Fibroblast of pulmonary artery (primary cell): ENCODE results near the gene CCR2.
"Not testable (repeated sequence)": the region's sequence is repeated elsewhere in the genome, so short reads cannot be mapped to it uniquely, and the experiment has no call there.

Source experiments
- DNase-seq: peaks from one replicate; pipeline ENCODE4 v3.0.0-alpha.2; 2010; ENCODE audit warnings: low read depth
- H3K4me3 ChIP-seq: replicated peaks from 2 replicates; pipeline ENCODE4 v1.5.1; 2011; ENCODE audit warnings: low read depth, mild to moderate bottlenecking, control low read depth, low read length, moderate library complexity
- CTCF ChIP-seq: IDR thresholded peaks from 2 replicates; pipeline ENCODE4 v1.5.1; 2011; ENCODE audit warnings: mild to moderate bottlenecking, control low read depth, low read length, inconsistent platforms; ENCODE audit errors: missing control alignments

CCR2 gene

GRCh38 chr3:46321461-46322104, 32.3 kb upstream of the CCR2 start:
- no peak for TF ChIP-seq CTCF
- H3K4me3 ChIP-seq, result no peak overlapping the region
- DNase-seq, result no peak

- no peak for TF ChIP-seq CTCF
- no peak for DNase-seq
- H3K4me3 ChIP-seq, result no peak overlapping the region
Observed at GRCh38 chr3:46324036-46324435, 29.9 kb upstream of the CCR2 start.

- no peak for TF ChIP-seq CTCF
- H3K4me3 ChIP-seq, result no peak overlapping the region
- no peak for DNase-seq
Observed at GRCh38 chr3:46325645-46326300, 28.1 kb upstream of the CCR2 start.

GRCh38 chr3:46330676-46331075, 23.2 kb upstream of the CCR2 start:
- not testable (repeated sequence) for H3K4me3 ChIP-seq, DNase-seq

- no peak overlapping the region for H3K4me3 ChIP-seq
- TF ChIP-seq CTCF, result no peak
- DNase-seq, result peak; percentile 26
Observed at GRCh38 chr3:46334741-46335478, 19.0 kb upstream of the CCR2 start.

GRCh38 chr3:46335541-46335940, 18.4 kb upstream of the CCR2 start:
- TF ChIP-seq CTCF, result no peak
- DNase-seq, result no peak
- no peak overlapping the region for H3K4me3 ChIP-seq

- TF ChIP-seq CTCF, result no peak
- DNase-seq, result no peak
- H3K4me3 ChIP-seq, result no peak overlapping the region
Observed at GRCh38 chr3:46337911-46338310, 16.0 kb upstream of the CCR2 start.
